HG02938 (cell line): ENCODE measurements around the gene MYADML2.

Experiments
- ATAC-seq: cut with Tn5 transposase; IDR thresholded peaks from one replicate; pipeline ENCODE4 v1.9.1; 2021; ENCODE audit warnings: mild to moderate bottlenecking, moderate library complexity; ENCODE audit not compliant: unreplicated experiment

The MYADML2 gene

DNA sequence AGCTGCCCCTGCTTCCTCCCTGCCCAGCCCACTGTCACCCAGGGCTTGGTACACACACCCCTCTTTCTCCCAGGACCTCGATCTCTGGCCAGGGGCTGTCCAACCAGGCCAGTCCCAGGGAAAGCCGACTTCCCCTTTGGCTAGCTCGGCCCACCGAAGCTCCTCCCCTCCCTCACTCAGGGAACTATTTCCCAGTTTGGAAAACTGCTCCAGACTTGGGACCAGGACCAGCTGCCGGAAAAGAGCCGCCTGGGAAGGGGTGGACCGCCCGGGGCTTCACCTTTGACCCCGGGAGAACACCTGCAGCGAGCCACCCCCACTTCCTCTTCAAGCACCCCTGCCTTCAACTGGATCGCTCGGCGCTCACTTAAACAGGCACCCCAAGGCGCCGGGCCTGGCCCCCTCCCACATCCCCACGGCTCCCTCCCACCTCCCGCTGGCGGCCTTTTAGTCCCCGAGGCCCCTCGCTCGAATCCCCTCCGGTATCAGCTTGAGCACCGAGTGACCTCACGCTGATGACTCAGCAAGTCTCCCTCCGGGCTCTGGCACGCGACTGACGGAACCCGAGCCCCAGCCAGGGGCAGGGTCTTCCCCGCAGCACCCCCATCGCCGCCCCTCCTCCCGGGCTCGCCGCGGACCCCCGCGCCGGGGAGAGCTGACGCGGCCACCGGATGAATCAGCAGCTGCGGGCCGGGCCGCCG, 20.4 kb downstream of the MYADML2 start:
- ATAC-seq, result no peak

DNA sequence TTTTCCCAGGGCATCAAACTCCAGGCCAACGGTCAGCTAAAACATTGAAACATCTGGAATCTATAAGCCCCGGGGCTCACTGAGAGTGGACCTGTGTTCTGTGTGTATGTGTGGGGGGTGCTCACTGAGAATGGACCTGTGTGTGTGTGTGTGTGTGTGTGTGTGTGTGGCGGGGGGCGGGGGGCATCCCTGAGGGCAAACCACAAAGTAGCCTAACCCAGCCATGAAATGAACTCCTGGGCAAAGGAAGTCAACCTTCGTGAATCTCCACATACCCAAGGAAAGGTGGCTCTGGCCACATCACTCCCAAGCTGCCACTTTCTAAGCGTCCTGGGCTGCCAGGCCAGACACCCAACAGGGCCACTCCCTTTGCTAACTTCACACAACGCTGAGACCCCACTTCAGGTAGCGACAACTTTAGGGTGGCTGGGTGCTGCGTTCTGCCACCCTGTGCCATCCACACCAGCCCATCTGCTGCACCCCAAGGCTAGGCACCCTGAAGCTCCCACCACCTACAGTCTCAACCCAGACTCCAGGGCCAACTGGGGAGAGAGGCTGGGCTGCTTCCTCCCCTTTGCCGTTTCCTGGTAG, 21.1 kb downstream of the MYADML2 start:
- ATAC-seq, result no peak

DNA sequence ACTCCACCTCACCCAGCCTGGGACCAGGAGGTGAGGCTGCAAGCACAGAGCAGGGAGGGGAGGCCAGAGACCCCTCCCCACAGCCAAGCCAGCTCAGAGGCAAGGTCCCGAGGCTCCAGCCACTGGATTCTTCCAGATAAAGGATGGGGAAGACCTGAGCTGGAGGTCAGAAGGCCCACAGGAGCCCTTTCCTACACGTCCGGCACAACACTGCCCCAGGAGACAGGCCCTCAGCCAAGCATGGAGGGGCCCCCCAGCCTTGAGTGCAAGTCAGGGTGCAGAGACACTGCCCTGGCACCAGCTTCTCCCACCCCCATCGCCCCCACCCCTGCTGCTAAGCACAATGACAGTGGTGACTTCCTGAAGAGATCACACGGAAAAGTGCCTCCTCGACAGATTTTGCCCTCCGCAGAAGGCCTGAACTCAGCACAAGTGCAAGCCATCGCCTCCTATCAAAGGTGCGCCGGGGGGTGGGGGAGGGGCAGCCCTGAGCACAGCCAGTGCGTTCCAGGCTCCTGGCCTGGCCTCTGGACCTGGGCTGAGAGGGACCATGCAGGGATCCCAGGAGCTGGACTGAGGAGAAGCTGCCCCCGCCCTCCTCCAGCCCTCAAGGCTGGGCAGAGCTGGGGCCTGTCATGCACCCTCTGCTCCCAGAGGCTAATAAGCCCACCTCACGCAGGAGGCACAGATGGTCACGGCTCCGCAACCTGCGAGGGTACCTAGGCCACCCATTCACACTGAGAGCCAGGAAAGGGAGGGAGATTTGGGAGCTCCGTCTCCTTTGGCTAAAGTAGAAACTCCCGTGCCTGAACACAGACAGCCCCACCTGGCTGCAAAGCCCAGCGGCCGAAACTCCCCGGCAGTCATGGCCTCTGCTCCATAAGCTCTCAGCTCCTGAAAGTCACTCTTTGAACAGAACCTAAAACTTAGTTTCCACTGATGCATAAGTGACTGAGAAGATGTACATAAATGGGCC, 22.2 kb downstream of the MYADML2 start:
- ATAC-seq, result no peak

DNA sequence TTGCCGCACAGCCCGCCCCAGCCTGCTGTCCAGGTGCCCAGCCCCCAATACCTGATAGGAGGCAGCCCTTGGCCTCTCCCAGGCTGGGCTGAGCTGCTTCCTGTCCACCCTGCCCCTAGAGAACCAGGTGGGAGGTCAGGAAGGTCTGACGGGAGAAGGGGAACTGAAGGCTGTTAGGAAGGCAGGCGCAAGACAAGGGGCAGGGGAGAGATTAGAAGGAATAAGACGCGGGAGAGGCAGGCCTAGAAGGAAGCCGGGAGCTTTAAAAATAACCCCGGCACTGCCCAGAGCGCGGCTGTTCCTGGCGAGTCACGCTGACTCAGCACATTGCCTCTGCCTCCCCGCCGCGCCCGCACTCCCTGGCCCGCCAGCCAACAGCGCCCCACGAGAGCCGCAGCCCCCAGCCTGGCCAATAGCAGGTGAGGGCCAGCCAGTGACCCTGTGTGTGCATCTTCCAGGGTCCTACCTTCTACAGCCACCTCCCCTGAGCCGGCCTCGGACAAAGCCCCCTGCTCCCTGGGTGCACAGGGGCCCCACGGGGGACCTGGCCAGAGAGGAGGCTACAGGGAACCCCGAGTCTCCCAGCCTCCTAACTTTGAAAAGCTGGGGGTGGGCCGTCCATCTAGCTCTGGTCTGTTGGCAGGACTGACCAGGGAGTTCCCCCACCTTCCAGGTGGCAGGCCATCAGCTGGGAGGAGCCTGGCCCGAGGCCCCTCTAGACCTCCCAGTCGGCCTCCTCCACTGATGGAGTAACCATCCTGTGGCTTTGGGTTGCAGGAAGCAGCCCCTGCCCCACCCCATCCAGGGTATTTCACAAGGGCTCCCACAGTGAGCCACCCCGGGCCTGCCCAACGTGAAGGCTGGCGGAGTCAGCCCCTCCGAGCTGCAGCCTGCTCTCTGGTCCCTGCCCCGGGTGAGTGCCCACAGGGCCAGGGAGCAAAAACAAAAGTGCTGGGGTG, 23.5 kb downstream of the MYADML2 start:
- no peak for ATAC-seq

DNA sequence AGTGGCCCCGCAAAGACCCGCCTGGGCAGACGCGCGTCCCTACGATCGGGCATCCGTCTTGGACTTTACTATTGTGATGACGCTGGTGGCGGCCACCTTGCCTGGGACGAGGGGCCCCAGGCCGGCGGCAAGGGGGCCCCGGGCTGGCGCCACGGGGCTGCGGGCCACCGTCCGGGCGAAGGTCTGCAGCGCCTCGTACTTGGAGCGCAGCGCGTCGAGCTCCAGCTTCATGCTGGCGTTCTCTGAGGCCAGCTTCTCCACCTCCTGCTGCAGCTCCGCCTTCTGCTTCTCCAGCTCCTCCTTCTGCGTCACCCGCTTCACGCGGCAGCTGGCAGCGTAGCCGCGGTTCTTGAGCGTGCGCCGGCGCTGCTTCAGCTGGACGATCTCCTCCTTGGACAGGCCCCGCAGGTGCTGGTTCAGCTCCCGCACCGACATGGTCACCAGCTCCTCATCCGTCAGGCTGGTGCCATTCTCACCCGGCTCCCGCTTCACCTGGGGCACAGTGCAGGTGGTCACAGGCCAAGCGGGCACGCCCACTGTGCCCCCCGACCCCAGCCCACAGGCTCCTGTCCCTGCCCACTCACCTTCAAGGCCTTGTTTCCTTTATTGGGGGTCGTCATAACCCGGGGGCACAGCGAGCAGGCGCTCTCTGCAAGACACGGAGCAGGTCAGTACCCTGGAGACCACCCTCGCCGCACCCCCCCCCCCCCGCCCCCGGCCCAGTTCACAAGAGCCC, 24.3 kb downstream of the MYADML2 start:
- ATAC-seq, result no peak

- ATAC-seq, result no peak
These were observed 25.0 kb downstream of the MYADML2 start for GRCh38 chr17:81921996-81922565.

GRCh38 chr17:81921537-81921862, 25.5 kb downstream of the MYADML2 start:
- ATAC-seq, result no peak

DNA sequence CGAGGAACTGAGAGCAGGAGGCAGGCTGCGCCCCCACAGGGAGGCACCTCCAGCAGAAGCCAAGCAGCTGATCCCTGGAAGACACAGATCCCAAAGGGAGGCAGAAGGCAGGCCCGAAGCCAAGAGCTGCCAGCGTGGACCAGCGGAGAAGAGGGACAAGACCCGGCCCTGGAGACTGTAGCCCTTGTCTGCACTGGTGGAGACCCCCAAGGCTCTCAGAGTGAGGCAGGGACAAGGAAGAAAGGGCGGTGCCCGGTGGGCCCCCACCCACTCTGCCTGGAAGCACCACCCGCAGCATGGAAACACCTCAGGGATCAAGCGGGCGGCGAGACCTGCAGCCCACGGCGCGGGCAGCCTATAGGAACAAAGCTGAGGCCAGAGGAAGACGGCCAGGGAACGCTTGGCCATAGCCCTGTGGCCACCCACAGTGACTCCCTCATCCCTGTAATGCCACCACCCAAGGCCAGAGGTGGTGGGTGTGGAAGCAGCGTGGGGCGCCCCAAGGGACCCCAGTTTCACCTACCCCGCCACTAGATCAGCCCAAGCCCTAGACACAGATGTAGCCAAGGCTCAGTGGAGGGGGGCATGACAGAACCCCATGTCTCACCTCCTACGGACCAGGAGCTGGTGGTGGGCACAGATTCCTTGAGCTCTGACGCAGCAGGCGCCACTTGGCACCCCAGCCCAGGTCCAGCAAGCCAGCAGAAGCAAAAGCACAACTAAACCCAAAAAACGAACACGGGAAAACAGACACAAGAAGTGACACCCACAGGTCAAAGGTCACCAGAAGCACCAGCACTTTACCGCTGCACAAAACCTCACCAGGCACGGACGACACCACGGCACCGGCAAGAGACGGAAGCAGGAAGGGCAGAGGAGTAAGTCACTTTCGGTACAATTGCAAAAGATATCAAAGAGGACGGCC, 26.2 kb downstream of the MYADML2 start:
- no peak for ATAC-seq

- ATAC-seq, result no peak
These were observed 28.0 kb downstream of the MYADML2 start for GRCh38 chr17:81918832-81919545.

DNA sequence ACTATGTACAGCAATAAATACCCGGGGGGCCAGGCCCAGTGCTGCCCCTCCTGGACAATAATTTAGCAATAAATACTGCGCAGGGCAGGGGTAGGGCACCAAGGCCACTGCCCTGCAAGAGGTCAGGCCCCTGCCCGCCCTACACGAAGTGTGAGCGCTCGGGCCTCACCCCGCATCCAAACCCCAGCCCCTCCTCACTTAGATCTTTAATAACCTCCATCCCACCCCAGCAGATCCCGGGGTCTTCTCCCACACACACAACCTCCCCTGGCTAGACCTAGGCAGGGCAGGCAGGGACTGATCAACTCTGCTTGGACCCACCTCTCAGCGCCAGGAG, 28.7 kb downstream of the MYADML2 start:
- ATAC-seq, result peak; percentile 7

- ATAC-seq, result peak; percentile 64
These were observed 29.3 kb downstream of the MYADML2 start, which contains the start of gene SIRT7 for GRCh38 chr17:81917565-81918332. TSS of gene SIRT7 (minus strand) at chr17:81918176. CDS start at chr17:81918131, 45 bp downstream.

DNA sequence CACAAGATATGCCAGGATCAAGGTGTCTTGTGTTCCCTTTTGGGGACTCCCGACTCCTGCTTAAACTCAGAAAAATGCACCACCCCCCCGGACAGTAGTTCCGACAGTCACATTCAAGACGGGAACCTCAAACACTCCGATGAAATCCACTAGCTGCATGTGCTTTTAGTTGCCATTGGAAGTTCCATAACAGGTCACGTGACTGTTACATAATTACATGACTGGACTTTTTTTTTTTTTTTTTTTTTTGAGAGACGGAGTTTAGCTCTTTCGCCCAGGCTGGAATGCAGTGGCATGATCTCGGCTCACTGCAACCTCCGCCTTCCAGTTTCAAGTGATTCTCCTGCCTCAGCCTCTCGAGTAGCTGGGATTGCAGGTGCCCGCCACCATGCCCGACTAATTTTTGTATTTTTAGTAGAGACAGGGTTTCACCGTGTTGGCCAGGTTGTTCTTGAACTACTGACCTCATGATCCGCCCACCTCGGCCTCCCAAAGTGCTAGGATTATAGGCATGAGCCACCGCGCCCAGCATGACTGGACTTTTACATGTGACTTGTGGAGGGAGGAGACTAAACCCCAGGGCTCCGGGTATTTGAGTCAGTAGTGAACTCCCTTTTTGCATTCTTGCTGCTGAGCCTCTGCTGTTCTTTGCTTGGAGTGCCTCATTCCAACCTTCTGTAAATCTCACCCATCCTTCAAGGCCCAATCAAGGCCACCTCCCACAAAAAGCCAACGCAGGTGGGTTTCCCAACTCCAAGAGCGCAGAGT, 30.6 kb downstream of the MYADML2 start:
- ATAC-seq, result no peak

DNA sequence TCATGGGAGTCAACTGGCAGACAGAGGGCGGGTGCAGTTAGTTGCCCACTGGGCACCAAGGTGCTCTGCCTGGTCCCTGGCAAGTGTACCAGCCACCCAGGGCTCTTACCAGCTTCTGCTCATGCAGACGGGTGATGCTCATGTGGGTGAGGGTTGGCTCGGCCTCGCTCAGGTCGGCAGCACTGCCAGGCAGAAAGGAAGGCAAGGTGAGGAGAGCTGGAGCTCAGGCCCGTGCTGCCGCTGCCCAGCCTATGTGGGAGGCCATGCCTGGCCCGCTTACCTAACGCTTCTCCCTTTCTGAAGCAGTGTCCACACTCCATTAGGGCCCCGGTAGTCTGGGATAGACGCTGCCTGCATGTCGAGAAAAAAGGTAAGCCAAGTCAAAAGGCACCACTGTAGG, 31.7 kb downstream of the MYADML2 start:
- ATAC-seq, result no peak

- ATAC-seq, result no peak
These were observed 32.8 kb downstream of the MYADML2 start for GRCh38 chr17:81914103-81914850.

DNA sequence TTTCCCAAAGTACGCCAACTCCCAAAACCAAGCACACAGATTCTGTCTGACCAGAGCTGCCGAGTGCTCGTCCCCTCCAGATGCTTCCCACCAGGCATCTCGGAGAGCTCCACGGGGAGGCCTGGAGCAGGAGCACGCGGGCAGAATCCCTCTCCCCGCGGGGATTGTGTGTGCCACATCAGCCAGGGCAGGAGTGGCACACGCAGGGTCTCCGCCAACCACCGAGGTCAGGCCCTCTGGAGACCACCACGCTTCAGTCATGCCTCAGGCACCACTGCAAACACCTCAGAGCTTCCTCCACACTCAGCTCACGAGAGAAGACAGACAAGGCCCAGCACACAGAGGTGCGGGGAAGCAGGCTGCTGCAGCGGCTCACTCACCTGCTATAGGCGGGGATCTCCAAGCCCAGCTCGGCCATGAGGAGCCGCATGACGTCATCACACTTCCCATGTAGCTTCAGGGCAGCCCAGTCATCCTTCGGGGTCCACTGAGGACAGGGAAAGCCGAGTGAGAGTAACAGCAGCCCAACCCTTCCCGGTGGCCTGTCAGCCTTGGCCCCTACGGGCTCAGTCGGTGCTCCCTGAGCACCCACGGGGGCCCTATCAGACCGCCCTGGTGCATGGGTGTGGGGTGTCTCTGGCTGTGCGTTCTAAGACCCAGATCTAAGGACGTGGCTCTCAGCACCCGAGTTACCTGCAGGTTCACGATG, 33.5 kb downstream of the MYADML2 start:
- ATAC-seq, result no peak
